GM19328 (cell line): Measurements from ENCODE around the gene MALRD1.

ENCODE experiments used
- ATAC-seq: cut with Tn5 transposase; IDR thresholded peaks from one replicate; pipeline ENCODE4 v1.9.1; 2021; ENCODE audit warnings: mild to moderate bottlenecking, moderate library complexity; ENCODE audit not compliant: unreplicated experiment

MALRD1 gene

GRCh38 chr10:19629567-19629966 lies 581.0 kb downstream of the MALRD1 start:
- no peak for ATAC-seq

- no peak for ATAC-seq
Observed at GRCh38 chr10:19634163-19634562, 585.6 kb downstream of the MALRD1 start.

- no peak for ATAC-seq
Observed at GRCh38 chr10:19638182-19638895, 589.7 kb downstream of the MALRD1 start.

GRCh38 chr10:19638896-19639233 lies 590.3 kb downstream of the MALRD1 start:
- ATAC-seq = no peak

- ATAC-seq = no peak
Observed at GRCh38 chr10:19640566-19641263, 592.1 kb downstream of the MALRD1 start.

- no peak for ATAC-seq
Observed at GRCh38 chr10:19651549-19651948, 602.9 kb downstream of the MALRD1 start.

- no peak for ATAC-seq
Observed at GRCh38 chr10:19652750-19653149, 604.1 kb downstream of the MALRD1 start.

- no peak for ATAC-seq
Observed at GRCh38 chr10:19653931-19654330, 605.3 kb downstream of the MALRD1 start.

- ATAC-seq = no peak
Observed at GRCh38 chr10:19654576-19654975, 606.0 kb downstream of the MALRD1 start.

GRCh38 chr10:19656420-19657042 lies 607.9 kb downstream of the MALRD1 start:
- no peak for ATAC-seq

GRCh38 chr10:19658131-19658530 lies 609.5 kb downstream of the MALRD1 start:
- ATAC-seq = no peak

GRCh38 chr10:19658622-19659233 lies 610.1 kb downstream of the MALRD1 start:
- no peak for ATAC-seq

- no peak for ATAC-seq
Observed at GRCh38 chr10:19659920-19660655, 611.5 kb downstream of the MALRD1 start.

GRCh38 chr10:19663344-19663743 lies 614.7 kb downstream of the MALRD1 start:
- ATAC-seq = no peak

GRCh38 chr10:19668116-19668515 lies 619.5 kb downstream of the MALRD1 start:
- no peak for ATAC-seq

- no peak for ATAC-seq
Observed at GRCh38 chr10:19676063-19676462, 627.5 kb downstream of the MALRD1 start.

- ATAC-seq = no peak
Observed at GRCh38 chr10:19683356-19683755, 634.8 kb downstream of the MALRD1 start.

- no peak for ATAC-seq
Observed at GRCh38 chr10:19683960-19684359, 635.4 kb downstream of the MALRD1 start.

GRCh38 chr10:19688344-19688743 lies 639.7 kb downstream of the MALRD1 start:
- ATAC-seq = no peak

- no peak for ATAC-seq
Observed at GRCh38 chr10:19689231-19689630, 640.6 kb downstream of the MALRD1 start.

- no peak for ATAC-seq
Observed at GRCh38 chr10:19699299-19699698, 650.7 kb downstream of the MALRD1 start.
